ENCODE results near the gene SEPTIN1.

The SEPTIN1 gene

GRCh38 chr16:30335598-30336474 is 46.5 kb downstream of the SEPTIN1 start:
- DNase-seq = peak in 1 of 3 donors; percentile 17

- DNase-seq = peak; percentile 80 to 93 (median 84)
These were observed 47.2 kb downstream of the SEPTIN1 start for GRCh38 chr16:30335028-30335597.

DNA sequence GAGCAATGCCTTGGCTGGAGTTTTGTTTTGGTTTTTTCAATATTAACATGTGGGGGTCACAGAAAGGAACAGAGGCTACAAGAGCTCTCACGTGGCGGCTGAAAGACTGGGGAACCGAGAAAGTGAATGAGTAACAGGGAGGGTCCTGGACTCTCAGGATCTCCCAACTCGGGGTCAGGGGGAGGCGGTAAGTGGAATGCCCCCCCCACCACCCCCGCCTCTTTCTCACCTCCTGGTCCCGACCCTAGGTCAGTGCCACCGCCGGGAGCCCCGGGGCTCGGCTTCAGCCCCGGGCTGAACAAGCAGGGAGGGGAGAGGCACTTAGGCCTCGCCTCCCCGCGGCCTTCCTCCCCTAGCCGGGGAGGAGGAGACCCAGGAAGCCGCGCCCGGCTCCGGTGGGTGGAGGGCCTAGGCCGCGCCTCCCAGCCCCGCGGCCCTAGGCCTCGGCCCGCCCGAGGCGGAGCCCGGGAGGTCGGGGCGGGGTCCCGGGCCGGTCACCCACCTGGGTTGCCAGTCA is 47.8 kb downstream of the SEPTIN1 start:
- DNase-seq = peak; percentile 86 to 95 (median 87)
